ENCODE data around the gene COX7B. TPM values are rescaled to one million over a fixed set of nuclear protein-coding genes. Genes with fewer than 3 reads are reported as not detected.

The COX7B gene
- total and polyA plus RNA-seq, 2 of the 8 experiments (the other 6 are each of a cell fraction or from before 2014, with no cell fraction given), result 268 to 974 TPM

DNA sequence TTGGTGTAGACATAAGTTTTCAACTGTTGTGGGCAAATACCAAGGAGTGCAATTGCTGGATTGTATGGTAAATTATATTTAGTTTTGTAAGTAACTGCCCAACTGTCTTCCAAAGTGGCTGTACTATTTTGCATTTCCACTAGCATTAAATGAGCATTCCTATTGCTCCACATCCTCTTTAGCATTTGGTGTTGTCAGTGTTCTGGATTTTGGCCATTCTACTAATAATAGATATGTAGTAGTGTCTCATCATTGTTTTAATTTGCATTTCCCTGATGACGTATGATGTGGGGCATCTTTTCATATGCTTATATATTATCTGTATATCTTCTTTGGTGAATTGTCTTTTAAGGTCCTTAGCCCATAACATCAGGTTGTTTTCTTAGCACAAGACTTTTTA lies 52.9 kb downstream of the COX7B start (continued):
- TF ChIP-seq, protein P1, sequence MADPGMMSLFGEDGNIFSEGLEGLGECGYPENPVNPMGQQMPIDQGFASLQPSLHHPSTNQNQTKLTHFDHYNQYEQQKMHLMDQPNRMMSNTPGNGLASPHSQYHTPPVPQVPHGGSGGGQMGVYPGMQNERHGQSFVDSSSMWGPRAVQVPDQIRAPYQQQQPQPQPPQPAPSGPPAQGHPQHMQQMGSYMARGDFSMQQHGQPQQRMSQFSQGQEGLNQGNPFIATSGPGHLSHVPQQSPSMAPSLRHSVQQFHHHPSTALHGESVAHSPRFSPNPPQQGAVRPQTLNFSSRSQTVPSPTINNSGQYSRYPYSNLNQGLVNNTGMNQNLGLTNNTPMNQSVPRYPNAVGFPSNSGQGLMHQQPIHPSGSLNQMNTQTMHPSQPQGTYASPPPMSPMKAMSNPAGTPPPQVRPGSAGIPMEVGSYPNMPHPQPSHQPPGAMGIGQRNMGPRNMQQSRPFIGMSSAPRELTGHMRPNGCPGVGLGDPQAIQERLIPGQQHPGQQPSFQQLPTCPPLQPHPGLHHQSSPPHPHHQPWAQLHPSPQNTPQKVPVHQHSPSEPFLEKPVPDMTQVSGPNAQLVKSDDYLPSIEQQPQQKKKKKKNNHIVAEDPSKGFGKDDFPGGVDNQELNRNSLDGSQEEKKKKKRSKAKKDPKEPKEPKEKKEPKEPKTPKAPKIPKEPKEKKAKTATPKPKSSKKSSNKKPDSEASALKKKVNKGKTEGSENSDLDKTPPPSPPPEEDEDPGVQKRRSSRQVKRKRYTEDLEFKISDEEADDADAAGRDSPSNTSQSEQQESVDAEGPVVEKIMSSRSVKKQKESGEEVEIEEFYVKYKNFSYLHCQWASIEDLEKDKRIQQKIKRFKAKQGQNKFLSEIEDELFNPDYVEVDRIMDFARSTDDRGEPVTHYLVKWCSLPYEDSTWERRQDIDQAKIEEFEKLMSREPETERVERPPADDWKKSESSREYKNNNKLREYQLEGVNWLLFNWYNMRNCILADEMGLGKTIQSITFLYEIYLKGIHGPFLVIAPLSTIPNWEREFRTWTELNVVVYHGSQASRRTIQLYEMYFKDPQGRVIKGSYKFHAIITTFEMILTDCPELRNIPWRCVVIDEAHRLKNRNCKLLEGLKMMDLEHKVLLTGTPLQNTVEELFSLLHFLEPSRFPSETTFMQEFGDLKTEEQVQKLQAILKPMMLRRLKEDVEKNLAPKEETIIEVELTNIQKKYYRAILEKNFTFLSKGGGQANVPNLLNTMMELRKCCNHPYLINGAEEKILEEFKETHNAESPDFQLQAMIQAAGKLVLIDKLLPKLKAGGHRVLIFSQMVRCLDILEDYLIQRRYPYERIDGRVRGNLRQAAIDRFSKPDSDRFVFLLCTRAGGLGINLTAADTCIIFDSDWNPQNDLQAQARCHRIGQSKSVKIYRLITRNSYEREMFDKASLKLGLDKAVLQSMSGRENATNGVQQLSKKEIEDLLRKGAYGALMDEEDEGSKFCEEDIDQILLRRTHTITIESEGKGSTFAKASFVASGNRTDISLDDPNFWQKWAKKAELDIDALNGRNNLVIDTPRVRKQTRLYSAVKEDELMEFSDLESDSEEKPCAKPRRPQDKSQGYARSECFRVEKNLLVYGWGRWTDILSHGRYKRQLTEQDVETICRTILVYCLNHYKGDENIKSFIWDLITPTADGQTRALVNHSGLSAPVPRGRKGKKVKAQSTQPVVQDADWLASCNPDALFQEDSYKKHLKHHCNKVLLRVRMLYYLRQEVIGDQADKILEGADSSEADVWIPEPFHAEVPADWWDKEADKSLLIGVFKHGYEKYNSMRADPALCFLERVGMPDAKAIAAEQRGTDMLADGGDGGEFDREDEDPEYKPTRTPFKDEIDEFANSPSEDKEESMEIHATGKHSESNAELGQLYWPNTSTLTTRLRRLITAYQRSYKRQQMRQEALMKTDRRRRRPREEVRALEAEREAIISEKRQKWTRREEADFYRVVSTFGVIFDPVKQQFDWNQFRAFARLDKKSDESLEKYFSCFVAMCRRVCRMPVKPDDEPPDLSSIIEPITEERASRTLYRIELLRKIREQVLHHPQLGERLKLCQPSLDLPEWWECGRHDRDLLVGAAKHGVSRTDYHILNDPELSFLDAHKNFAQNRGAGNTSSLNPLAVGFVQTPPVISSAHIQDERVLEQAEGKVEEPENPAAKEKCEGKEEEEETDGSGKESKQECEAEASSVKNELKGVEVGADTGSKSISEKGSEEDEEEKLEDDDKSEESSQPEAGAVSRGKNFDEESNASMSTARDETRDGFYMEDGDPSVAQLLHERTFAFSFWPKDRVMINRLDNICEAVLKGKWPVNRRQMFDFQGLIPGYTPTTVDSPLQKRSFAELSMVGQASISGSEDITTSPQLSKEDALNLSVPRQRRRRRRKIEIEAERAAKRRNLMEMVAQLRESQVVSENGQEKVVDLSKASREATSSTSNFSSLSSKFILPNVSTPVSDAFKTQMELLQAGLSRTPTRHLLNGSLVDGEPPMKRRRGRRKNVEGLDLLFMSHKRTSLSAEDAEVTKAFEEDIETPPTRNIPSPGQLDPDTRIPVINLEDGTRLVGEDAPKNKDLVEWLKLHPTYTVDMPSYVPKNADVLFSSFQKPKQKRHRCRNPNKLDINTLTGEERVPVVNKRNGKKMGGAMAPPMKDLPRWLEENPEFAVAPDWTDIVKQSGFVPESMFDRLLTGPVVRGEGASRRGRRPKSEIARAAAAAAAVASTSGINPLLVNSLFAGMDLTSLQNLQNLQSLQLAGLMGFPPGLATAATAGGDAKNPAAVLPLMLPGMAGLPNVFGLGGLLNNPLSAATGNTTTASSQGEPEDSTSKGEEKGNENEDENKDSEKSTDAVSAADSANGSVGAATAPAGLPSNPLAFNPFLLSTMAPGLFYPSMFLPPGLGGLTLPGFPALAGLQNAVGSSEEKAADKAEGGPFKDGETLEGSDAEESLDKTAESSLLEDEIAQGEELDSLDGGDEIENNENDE (IDR thresholded peaks at IDR 0.05; ENCODE audit: insufficient replicate concordance, low read length), result no peak
- TF ChIP-seq CBX8 (IDR thresholded peaks at IDR 0.05; ENCODE audit: borderline replicate concordance, low read depth, low read length), result no peak
- TF ChIP-seq TBP (IDR thresholded peaks at IDR 0.05; ENCODE audit: low read depth, low read length), result no peak
- TF ChIP-seq, protein P2, sequence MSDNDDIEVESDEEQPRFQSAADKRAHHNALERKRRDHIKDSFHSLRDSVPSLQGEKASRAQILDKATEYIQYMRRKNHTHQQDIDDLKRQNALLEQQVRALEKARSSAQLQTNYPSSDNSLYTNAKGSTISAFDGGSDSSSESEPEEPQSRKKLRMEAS (IDR thresholded peaks at IDR 0.05), result no peak
- no peak for TF ChIP-seq POLR2A (IDR thresholded peaks at IDR 0.05; ENCODE audit: control extremely low read depth in 1 of 2, low read depth in 2 of 2, low read length in 2 of 2)
- TF ChIP-seq TEAD4 (IDR thresholded peaks at IDR 0.05; ENCODE audit: low read depth, low read length), result no peak
